SK-N-SH treated with all-trans-retinoic acid at 6 μM for 48 hours (cell line): ENCODE results near the gene VWF.
"Not testable (repeated sequence)": the region's sequence is repeated elsewhere in the genome, so short reads cannot be mapped to it uniquely, and the experiment has no call there.

Experiments
- ATAC-seq: fragments of 200-7000 bp; cut with Tn5 transposase; 3 replicates; pipeline ENCODE4 v1.9.1; 2020; ENCODE audit warnings: mild to moderate bottlenecking, moderate library complexity
- ARNTL ChIP-seq: fragments of 450-650 bp; formaldehyde crosslinking; IDR thresholded peaks from 2 replicates; pipeline ENCODE4 v1.5.0; 2020; ENCODE audit warnings: low read depth, mild to moderate bottlenecking, moderate library complexity, borderline replicate concordance
- BACH2 ChIP-seq: fragments of 250-450 bp; sonication (Bioruptor Pico); IDR thresholded peaks from 2 replicates; pipeline ENCODE4 v1.9.0; 2021; ENCODE audit warnings: mild to moderate bottlenecking, borderline replicate concordance
- CREB5 ChIP-seq: fragments of 250-450 bp; sonication (Bioruptor Pico); IDR thresholded peaks from 2 replicates; pipeline ENCODE4 v1.5.1; 2020; ENCODE audit warnings: low read depth, mild to moderate bottlenecking, moderate library complexity
- CSDC2 ChIP-seq: fragments of 250-450 bp; sonication (Bioruptor Pico); IDR thresholded peaks from 2 replicates; pipeline ENCODE4 v1.5.0; 2020; ENCODE audit warnings: mild to moderate bottlenecking, moderate library complexity
- CSRNP3 ChIP-seq: fragments of 250-450 bp; sonication (Bioruptor Pico); IDR thresholded peaks from 2 replicates; pipeline ENCODE4 v1.5.1; 2021; ENCODE audit warnings: mild to moderate bottlenecking, moderate library complexity
- ESRRG ChIP-seq: fragments of 250-450 bp; sonication (Bioruptor Pico); IDR thresholded peaks from 2 replicates; pipeline ENCODE4 v1.6.1; 2021; ENCODE audit warnings: mild to moderate bottlenecking
- GLIS3 ChIP-seq: fragments of 250-450 bp; sonication (Bioruptor Pico); IDR thresholded peaks from 2 replicates; pipeline ENCODE4 v1.5.0; 2020; ENCODE audit warnings: mild to moderate bottlenecking, moderate library complexity
- ISL1 ChIP-seq: fragments of 250-450 bp; sonication (Bioruptor Pico); IDR thresholded peaks from 2 replicates; pipeline ENCODE4 v2.1.2; 2022; ENCODE audit warnings: mild to moderate bottlenecking, moderate library complexity
- OSR1 ChIP-seq: fragments of 250-450 bp; sonication (Bioruptor Pico); IDR thresholded peaks from 2 replicates; pipeline ENCODE4 v1.8.0; 2022; ENCODE audit warnings: moderate library complexity, mild to moderate bottlenecking, inconsistent platforms
- PATZ1 ChIP-seq: fragments of 250-450 bp; sonication (Bioruptor Pico); IDR thresholded peaks from 2 replicates; pipeline ENCODE4 v1.8.0; 2020; ENCODE audit warnings: mild to moderate bottlenecking, moderate library complexity, borderline replicate concordance
- POU6F1 ChIP-seq: fragments of 250-450 bp; sonication (Bioruptor Pico); IDR thresholded peaks from 2 replicates; pipeline ENCODE4 v1.8.0; 2021; ENCODE audit warnings: low read depth, mild to moderate bottlenecking, moderate library complexity, borderline replicate concordance
- PPARA ChIP-seq: fragments of 250-450 bp; sonication (Bioruptor Pico); IDR thresholded peaks from 2 replicates; pipeline ENCODE4 v1.5.0; 2020; ENCODE audit warnings: mild to moderate bottlenecking, borderline replicate concordance
- RARB ChIP-seq: fragments of 250-450 bp; sonication (Bioruptor Pico); IDR thresholded peaks from 2 replicates; pipeline ENCODE4 v1.8.0; 2021; ENCODE audit warnings: mild to moderate bottlenecking, moderate library complexity
- SNAI2 ChIP-seq: fragments of 250-450 bp; sonication (Bioruptor Pico); IDR thresholded peaks from 2 replicates; pipeline ENCODE4 v1.5.0; 2020; ENCODE audit warnings: mild to moderate bottlenecking, moderate library complexity
- TCF4 ChIP-seq: fragments of 250-450 bp; sonication (Bioruptor Pico); IDR thresholded peaks from 2 replicates; pipeline ENCODE4 v1.8.0; 2021; ENCODE audit warnings: mild to moderate bottlenecking, moderate library complexity, borderline replicate concordance
- TOX ChIP-seq: fragments of 250-450 bp; sonication (Bioruptor Pico); IDR thresholded peaks from 2 replicates; pipeline ENCODE4 v1.8.0; 2021; ENCODE audit warnings: mild to moderate bottlenecking, moderate library complexity, borderline replicate concordance
- TSHZ2 ChIP-seq: fragments of 250-450 bp; sonication (Bioruptor Pico); IDR thresholded peaks from 2 replicates; pipeline ENCODE4 v1.5.0; 2020; ENCODE audit warnings: mild to moderate bottlenecking, moderate library complexity
- ZFP3 ChIP-seq: fragments of 250-450 bp; sonication (Bioruptor Pico); IDR thresholded peaks from 2 replicates; pipeline ENCODE4 v1.5.0; 2020; ENCODE audit warnings: mild to moderate bottlenecking, moderate library complexity
- ZFP30 ChIP-seq: fragments of 450-650 bp; formaldehyde crosslinking; IDR thresholded peaks from 2 replicates; pipeline ENCODE4 v1.5.0; 2022; ENCODE audit warnings: mild to moderate bottlenecking, moderate library complexity
- ZNF565 ChIP-seq: fragments of 450-650 bp; formaldehyde crosslinking; conservative IDR thresholded peaks from 2 replicates; pipeline ENCODE4 v1.5.0; 2020; ENCODE audit warnings: low read depth, mild to moderate bottlenecking, moderate library complexity
- ZNF8 ChIP-seq: fragments of 450-650 bp; formaldehyde crosslinking; IDR thresholded peaks from 2 replicates; pipeline ENCODE4 v1.5.0; 2020; ENCODE audit warnings: mild to moderate bottlenecking, moderate library complexity

The VWF gene

GRCh38 chr12:6158749-6159148 lies 34.3 kb upstream of the VWF start (continued):
- TF ChIP-seq CREB5 = no peak

GRCh38 chr12:6158255-6158654 lies 33.8 kb upstream of the VWF start:
- TF ChIP-seq ESRRG = no peak
- no peak for TF ChIP-seq POU6F1 (CRISPR knock-in tag)
- TF ChIP-seq ISL1 (CRISPR knock-in tag) = no peak
- no peak for ATAC-seq

GRCh38 chr12:6157482-6157881 lies 33.0 kb upstream of the VWF start:
- TF ChIP-seq ZNF565 (no peak), PATZ1 (CRISPR knock-in tag) (no peak), CSDC2 (CRISPR knock-in tag) (no peak), ZFP30 (no peak), BACH2 (CRISPR knock-in tag) (no peak), TCF4 (CRISPR knock-in tag) (no peak), ISL1 (CRISPR knock-in tag) (no peak), ESRRG (no peak), RARB (no peak), CSRNP3 (no peak), TOX (no peak), ZNF8 (CRISPR knock-in tag) (no peak), ARNTL (CRISPR knock-in tag) (no peak), OSR1 (CRISPR knock-in tag) (no peak), GLIS3 (CRISPR knock-in tag) (no peak)
- ATAC-seq = no peak

GRCh38 chr12:6154730-6155459 lies 30.4 kb upstream of the VWF start:
- ATAC-seq = peak; percentile 75
- TF ChIP-seq PATZ1 (CRISPR knock-in tag) = no peak
- TF ChIP-seq GLIS3 (CRISPR knock-in tag) = no peak
- no peak for TF ChIP-seq CSRNP3
- TF ChIP-seq ESRRG = no peak
- no peak for TF ChIP-seq PPARA (CRISPR knock-in tag)
- TF ChIP-seq CSDC2 (CRISPR knock-in tag) = no peak
- peak; percentile 88 for TF ChIP-seq TCF4 (CRISPR knock-in tag)
- no peak for TF ChIP-seq ZNF565
- TF ChIP-seq ZFP3 (CRISPR knock-in tag) = no peak
- no peak for TF ChIP-seq RARB
- no peak for TF ChIP-seq SNAI2 (CRISPR knock-in tag)
- no peak for TF ChIP-seq ZNF8 (CRISPR knock-in tag)
- no peak for TF ChIP-seq ZFP30
- no peak for TF ChIP-seq POU6F1 (CRISPR knock-in tag)
- peak; percentile 78 for TF ChIP-seq TSHZ2 (CRISPR knock-in tag)

- not testable (repeated sequence) for ATAC-seq
These were observed 24.3 kb upstream of the VWF start for GRCh38 chr12:6148722-6149121.
